HG03469 (cell line): ENCODE measurements around the gene TNFRSF6B.
"Not testable (repeated sequence)": the region's sequence is repeated elsewhere in the genome, so short reads cannot be mapped to it uniquely, and the experiment has no call there.

Experiments used
- ATAC-seq: cut with Tn5 transposase; IDR thresholded peaks from one replicate; pipeline ENCODE4 v1.9.1; 2021; ENCODE audit warnings: mild to moderate bottlenecking, moderate library complexity, moderate number of reproducible peaks; ENCODE audit not compliant: unreplicated experiment

TNFRSF6B gene, protein sequence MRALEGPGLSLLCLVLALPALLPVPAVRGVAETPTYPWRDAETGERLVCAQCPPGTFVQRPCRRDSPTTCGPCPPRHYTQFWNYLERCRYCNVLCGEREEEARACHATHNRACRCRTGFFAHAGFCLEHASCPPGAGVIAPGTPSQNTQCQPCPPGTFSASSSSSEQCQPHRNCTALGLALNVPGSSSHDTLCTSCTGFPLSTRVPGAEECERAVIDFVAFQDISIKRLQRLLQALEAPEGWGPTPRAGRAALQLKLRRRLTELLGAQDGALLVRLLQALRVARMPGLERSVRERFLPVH

DNA sequence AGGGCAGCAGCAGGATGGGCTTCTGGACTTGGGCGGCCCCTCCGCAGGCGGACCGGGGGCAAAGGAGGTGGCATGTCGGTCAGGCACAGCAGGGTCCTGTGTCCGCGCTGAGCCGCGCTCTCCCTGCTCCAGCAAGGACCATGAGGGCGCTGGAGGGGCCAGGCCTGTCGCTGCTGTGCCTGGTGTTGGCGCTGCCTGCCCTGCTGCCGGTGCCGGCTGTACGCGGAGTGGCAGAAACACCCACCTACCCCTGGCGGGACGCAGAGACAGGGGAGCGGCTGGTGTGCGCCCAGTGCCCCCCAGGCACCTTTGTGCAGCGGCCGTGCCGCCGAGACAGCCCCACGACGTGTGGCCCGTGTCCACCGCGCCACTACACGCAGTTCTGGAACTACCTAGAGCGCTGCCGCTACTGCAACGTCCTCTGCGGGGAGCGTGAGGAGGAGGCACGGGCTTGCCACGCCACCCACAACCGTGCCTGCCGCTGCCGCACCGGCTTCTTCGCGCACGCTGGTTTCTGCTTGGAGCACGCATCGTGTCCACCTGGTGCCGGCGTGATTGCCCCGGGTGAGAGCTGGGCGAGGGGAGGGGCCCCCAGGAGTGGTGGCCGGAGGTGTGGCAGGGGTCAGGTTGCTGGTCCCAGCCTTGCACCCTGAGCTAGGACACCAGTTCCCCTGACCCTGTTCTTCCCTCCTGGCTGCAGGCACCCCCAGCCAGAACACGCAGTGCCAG is at the start of gene TNFRSF6B:
TNFRSF6B (plus strand) TSS at position 25 of the 729 bp plus-strand sequence; CDS start at position 141, 116 bp downstream.
- ATAC-seq, result no peak

DNA sequence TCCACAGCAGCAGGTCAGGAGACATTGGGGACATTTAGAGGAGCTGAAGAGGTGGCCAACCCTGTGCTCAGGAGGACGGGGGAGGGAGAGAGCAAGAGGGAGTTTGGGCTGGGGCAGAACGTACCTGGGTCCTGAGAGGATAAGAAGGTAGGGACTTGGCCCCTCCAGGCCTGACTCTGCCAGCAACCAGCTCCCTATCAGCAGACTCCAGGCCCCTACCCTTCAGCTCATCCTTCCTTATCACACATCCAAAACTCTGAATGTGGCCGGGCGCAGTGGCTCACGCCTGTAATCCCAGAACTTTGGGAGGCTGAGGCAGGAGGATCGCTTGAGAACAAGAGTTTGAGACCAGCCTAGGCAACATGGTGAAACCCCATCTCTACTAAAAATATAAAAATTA is 48.3 kb upstream of the TNFRSF6B start:
- ATAC-seq, result no peak

DNA sequence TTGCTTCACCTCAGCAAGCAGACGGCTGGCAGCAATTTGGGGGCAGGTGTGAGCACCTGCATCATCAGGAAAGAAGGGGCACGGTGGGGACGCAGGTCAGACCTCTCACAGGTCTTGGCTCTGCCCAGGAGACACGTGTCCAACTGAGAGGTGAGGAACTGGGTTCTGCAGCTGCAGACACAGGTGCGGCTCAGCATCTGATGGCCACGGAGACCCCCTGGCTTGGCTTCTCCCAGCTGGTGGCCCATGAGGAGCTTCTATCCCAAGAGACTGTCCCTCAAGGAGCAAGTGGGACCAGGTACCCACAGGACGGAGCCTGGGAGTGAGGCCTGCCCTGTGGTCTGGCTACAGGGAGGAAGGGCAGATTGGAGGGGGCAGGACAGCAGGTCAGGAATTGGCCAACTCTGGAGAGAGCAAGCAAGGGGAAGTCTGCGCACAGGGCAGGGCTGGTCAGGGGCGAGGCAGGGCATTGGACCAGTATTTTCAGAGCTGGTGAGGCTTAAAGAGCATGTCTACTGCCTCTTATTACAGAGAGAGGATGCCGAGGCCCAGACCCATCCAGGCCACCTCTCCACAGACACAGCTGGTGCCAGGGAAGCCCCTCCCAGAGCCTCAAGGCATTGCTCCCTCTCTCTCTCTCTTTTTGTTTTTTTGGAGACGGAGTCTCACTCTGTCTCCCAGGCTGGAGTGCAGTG is 47.4 kb upstream of the TNFRSF6B start:
- ATAC-seq, result no peak

DNA sequence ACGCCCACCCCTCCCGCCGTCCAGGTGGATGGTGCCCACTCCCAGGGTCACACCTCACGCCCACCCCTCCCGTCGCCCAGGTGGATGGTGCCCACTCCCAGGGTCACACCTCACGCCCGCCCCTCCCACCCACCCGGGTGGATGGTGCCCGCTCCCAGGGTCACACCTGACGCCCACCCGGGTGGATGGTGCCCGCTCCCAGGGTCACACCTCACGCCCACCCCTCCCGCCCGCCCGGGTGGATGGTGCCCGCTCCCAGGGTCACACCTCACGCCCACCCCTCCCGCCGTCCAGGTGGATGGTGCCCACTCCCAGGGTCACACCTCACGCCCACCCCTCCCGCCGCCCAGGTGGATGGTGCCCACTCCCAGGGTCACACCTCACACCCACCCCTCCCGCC is 46.0 kb upstream of the TNFRSF6B start:
- not testable (repeated sequence) for ATAC-seq

DNA sequence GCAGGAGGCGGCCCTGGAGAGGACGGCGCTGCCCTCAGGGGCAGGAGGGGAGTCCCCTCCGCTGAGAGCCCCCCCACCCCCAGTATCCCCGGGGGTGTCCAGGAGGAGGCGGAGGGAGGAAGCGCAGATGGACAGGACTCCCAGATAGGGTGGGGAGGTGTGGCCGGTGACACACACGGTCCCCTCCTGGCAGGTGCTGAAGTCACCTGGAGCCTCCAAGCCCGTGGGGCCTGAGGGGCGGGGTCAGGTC is 44.6 kb upstream of the TNFRSF6B start:
- ATAC-seq, result no peak

DNA sequence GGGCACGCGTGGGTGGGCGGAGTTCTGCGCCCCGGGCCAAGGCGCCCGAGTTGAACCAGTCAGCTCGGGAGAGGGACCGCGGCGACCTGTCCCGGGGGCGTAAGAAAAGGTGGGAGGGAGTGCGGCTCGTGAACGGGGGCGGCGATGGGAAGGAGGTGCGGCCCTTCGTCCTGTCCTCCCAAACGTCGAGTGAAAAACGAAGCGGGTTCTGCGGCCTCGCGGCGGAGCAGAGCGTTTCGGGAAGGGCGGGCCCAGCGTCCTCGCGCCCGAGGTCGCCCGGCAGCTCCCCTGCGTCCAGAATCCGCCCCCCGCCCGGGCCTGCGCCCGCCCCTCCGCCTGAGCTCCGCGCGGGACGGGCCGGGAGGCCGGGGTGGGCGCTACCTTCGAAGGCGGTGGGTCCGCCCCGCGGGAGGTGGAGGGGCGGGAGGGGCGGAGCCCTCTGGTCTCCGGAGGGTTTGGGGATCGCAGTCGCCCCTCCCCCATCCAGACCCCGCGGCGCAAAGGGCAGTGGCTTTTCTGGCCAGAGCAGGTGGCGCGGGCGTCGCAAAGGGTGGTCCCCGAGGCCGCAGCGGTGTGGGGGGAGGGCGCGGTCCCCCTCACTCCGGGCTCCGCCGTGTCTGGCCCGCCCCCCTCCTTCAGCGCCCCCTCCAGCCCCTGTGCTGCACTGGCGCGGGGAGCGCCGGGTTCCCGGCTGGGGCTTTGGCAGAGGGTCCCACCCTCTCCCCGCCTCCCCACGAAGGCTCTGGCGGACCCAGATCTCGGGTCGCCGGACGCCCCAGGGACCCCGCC is 44.1 kb upstream of the TNFRSF6B start:
- no peak for ATAC-seq

DNA sequence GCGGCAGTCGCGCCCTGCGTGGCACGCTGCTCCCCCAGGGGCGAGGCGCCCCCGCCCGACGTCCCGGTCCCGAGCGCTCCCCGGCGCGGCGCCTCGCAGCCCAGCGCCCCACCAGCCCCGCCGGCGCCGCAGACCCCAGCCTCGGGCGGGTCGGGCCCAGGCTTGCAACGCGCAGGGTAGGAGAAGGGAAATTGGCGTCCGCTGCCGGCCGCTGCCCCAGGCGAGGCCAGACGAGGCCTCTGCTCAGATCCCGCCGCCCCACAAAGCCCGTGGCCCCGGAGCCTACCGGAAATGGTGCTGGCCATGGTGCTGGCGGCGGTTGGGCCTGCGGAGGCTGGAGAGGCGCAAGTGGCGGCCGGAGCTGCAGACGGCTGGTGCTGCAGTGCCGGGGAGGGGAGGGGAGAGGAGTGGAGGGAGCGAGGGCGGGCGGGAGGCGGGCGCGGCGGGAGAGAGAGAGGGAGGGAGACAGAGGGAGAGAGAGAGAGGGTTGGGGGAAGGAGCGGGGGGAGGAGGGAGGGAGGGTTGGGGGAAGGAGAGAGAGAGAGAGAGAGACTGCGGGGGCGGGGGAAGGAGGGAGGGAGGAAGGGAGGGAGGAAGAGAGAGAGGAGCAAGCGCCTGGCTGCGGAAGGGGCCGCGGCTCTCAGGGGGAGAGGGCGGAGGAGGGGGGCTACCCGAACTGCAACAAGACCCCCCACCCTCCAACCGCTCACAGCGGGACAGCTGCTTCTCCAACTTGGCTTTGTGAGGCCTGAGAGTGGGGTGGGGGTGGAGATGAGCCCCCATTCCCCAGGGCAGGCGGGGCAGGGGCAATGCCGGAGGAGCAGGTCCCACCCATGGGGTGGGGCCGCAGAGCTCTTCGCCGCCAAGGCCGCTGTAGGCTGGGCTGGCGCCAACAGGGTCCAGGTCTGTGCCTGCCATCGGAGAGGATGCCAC is 43.1 kb upstream of the TNFRSF6B start, which contains the start of gene STMN3:
STMN3 (minus strand) TSS at position 384 of the 933 bp plus-strand sequence; CDS start at position 305, 79 bp downstream.
- ATAC-seq, result no peak

DNA sequence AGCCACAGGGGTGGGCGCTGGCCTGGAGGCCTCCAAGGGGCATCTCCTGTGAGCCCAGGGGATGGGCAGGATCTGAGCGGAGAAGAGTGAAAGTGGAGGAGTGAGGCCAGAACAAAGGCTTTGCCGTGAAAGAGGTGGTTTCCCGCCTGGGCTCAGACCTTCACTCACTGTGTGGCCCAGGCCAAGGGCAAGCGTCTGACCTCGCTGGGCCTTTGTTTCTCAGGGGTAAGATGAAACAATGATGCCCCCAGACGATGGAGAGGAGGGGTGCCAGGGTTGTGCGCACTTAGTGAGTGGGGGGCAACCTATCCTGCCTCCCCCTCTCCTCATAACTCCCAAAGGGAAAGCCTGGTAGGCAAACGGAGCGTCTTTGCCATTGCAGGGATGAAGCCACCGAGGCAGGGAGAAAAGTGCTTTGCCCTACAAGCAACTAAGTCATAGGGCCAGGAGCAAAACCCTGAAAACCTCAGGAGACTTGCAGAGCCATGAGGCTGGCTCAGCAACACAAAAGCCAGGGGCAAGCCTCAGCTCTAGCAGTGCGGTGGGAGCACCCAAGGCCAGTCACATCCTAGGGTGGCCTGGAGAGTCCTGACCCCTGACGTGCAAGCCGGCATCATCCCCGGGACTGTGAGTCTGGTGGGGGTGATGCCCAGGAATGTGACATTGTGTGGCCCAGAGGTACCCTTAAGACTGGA is 42.3 kb upstream of the TNFRSF6B start:
- ATAC-seq, result no peak

DNA sequence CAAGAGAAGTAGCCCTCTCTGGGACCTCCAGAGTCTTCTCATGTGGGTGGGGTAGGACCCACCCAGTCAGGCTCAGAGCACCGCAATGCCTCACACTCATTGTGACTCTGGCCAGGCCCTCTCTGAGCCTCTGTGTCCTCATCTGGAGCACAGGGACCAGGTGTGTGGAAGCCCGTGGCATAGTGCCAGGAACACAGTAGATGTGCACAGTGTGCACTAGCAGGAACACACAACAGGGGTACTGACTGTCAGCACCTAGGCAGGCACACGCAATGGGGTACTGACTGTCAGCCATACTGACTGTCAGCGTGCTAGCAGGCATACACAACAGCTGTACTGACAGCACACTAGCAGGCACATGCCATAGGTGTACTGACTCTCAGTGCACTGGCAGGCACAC is 41.2 kb upstream of the TNFRSF6B start:
- ATAC-seq, result no peak

DNA sequence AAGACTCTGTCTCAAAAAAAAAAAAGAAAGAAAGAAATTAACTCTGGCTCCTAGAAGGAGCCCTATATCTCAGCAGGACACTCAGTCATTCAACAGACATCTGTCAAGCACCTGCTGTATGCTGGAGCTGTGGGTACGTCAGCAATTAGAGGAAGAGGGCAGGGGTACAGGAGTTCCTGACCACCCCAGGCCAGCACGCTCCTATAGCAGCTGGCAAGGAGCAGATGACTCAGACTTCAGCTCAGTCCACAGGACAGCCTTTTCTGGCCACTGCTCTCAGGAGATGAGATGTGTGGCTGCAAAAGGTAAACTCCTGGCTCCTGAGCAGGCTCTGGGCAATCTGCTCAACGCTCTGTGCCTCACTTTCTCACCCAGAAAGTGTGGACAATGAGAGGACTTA is 40.0 kb upstream of the TNFRSF6B start:
- no peak for ATAC-seq

DNA sequence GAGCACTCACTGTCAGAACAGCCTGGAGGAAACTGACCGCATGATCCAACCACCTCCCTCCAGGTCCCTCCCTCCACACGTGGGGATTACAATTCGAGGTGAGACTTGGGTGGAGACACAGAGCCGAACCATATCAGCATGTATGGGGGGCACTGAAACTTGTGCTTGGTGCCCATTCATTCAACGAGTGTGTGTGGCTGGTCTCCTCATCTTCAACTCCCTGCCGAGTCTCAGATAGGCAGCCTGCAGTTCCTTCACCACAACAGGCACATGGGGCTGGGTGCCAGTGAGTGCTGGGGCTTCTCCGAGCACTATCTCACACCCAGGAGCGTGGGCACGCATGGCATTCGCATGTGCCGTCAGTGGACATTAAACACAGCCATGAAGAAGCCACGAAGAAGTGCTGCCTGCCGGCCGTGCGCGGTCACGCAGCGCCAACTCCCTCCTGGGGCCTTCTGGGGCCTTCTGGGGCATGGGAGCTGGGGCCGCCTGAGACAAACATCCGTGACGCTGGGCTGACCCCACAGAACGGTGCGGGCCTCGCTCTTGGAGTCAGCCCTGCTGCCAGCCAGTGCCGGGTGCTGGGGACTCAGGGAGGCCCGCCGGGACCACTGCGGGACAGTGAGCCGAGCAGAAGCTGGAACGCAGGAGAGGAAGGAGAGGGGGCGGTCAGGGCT is 39.1 kb upstream of the TNFRSF6B start:
- ATAC-seq, result no peak

DNA sequence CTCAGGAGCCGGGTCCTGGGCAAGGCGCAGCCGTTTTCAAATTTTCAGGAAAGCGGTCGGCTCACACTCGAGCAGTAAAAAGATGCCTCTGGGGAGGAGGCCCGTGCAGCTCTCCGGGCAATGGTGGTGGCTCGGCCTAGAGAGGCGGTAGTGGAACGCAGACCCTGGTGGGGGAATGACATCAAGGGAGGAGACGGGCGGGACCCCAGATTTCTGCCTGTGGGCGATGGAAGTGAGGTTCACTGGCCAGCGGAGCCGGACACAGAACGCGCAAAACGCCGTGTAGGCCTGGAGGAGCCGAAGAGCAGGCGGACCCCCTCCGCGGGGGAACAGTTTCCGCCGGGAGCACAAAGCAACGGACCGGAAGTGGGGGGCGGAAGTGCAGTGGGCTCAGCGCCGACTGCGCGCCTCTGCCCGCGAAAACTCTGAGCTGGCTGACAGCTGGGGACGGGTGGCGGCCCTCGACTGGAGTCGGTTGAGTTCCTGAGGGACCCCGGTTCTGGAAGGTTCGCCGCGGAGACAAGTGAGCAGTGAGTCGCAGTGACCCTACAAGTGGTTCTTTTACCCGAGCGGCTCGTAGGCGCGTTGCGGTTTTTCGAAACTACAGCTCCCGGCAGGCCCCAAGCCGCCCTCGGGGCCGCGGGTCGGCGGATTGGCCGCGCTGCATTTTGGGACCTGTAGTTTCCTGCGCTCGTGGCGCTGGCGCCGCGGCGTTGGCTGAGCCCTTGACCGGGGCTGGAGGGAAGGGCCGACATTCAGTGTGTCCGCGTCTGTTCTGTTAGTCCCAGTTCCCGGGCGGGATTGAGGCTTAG is 38.3 kb upstream of the TNFRSF6B start, which contains the start of gene RTEL1:
RTEL1 (plus strand) TSS at position 376 of the 812 bp plus-strand sequence. CDS start 1,091 bp downstream, outside the sequence.
- ATAC-seq, result peak; percentile 74

DNA sequence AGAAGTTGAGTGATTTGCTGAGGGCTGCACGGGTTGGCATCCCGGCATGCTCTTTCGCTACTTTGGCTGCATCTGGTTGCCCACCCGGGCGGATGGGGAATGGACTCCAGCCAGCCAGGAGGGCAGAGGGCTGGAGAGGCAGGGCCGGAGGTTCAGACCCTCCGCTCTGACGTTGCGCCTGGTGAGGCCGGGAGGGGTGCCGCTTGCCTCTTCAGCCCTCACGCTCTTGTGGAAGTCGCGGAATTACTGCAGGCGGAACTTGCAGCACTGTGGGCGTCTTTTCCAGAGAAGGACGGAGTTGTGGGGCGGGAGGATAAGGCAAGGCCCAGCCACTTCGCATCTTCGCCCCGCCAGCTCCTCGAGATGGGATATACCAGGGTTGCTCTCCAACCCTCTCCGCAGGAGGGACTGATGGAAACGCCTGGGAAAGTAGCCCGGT is 37.7 kb upstream of the TNFRSF6B start:
- peak; percentile 5 for ATAC-seq

DNA sequence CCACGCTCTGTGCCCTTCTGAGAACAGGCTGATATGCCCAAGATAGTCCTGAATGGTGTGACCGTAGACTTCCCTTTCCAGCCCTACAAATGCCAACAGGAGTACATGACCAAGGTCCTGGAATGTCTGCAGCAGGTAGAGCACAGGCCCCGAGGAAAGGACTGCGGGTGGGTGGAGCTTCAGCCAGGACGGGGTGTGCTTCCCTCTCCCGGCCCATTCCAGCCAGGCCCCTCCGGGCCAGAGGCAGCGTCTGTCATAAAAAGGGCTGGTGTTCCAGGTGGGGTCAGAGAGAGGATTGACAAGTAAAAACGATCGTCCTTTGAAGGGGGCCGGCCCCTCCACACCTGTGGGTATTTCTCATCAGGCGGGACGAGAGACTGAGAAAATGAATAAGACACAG is 37.1 kb upstream of the TNFRSF6B start:
- ATAC-seq, result no peak

DNA sequence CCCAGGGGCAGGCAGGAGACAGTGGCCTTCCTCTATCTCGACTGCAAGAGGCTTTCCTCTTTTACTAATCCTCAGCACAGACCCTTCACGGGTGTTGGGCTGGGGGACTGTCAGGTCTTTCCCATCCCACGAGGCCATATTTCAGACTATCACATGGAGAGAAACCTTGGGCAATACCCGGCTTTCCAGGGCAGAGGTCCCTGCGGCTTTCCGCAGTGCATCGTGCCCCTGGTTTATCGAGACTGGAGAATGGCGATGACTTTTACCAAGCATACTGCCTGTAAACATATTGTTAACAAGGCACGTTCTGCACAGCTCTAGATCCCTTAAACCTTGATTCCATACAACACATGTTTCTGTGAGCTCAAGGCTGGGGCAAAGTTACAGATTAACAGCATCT is 36.3 kb upstream of the TNFRSF6B start:
- not testable (repeated sequence) for ATAC-seq

DNA sequence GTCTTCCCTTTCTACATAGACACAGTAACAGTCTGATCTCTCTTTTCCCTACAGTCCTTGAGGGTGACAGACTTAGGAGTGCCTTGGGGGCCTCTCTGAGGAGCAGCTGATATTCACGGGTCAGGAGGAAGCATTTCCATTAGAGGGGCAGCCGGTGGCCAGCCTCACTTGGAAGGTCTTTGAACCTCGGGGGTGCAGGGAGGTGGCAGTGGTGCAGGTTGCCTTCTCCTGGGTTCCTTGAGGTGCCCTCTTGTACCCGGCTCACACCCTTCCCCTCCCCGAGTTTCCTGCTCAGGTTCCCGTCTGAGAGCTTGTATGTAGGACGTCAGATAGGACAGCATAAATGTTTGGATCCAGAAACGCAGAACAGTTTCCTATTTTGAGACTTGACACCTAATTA is 35.8 kb upstream of the TNFRSF6B start:
- no peak for ATAC-seq

DNA sequence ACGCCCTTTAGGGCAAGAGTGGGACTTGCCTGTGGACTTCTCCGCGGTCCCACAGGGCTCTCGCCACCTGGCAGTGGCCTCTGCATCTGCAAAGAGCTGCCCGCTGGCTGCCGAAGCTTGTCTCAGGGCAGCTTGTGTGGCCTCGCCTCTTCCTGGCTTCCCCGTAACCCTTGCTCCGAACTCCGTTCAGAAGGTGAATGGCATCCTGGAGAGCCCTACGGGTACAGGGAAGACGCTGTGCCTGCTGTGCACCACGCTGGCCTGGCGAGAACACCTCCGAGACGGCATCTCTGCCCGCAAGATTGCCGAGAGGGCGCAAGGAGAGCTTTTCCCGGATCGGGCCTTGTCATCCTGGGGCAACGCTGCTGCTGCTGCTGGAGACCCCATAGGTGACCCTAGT is 35.3 kb upstream of the TNFRSF6B start:
- no peak for ATAC-seq
